GM12892 (cell line): ENCODE measurements around the gene SLC5A8.

Source experiments
- POLR2AphosphoS5 ChIP-seq: IDR thresholded peaks from 2 replicates; pipeline ENCODE4 v1.6.1; 2011; ENCODE audit warnings: low read depth, low read length, control low read depth
- TAF1 ChIP-seq: IDR thresholded peaks from 2 replicates; pipeline ENCODE4 v1.6.1; 2011; ENCODE audit warnings: low read depth, mild to moderate bottlenecking, control low read depth, low read length, borderline replicate concordance

DNA sequence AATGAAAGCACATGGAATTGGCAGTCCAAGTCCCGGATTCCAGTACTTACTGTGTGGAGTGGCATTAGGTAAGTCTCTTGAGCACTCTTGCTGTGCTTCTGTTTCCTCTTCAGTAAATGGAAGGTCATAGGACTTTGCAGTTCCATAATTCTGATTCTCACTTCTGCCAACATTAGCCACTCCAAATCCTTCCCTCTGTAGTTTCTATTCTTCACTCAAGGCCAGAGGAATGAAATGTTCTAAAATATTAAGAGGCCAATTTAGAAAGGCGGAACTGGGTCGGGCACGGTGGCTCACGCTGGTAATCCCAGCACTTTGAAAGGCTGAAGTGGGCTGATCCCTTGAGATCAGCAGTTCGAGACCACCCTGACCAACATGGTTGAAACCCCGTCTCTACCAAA is 19.8 kb upstream of the SLC5A8 start:
- TF ChIP-seq TAF1 (no peak), POLR2AphosphoS5 (no peak)
